ENCODE results near the gene SFMBT1. TPM values are rescaled to one million over a fixed set of nuclear protein-coding genes. Genes with fewer than 3 reads are reported as not detected.

The SFMBT1 gene
- total RNA-seq, 1 donor from 2014 or later, result 5.8 TPM

- H3K27me3 Mint-ChIP-seq (ENCODE audit: unreplicated experiment), result no peaks in the 10 kb centered on the region
- no peaks in the 10 kb centered on the region for H3K9me3 Mint-ChIP-seq (ENCODE audit: unreplicated experiment)
- H3K4me3 Mint-ChIP-seq (ENCODE audit: unreplicated experiment), result no peak overlapping the region
- H3K4me1 Mint-ChIP-seq (ENCODE audit: unreplicated experiment), result peaks cover 3% of the 10 kb centered on the region
- H3K36me3 Mint-ChIP-seq (ENCODE audit: low read depth, unreplicated experiment), result no peaks in the 10 kb centered on the region
- no peak overlapping the region for H3K27ac Mint-ChIP-seq (ENCODE audit: unreplicated experiment)
- TF ChIP-seq CTCF (IDR thresholded peaks at IDR 0.05; ENCODE audit: unreplicated experiment), result no peak
- no peak for DNase-seq (ENCODE audit: low spot score)
Observed at GRCh38 chr3:52998771-52999513, 46.9 kb downstream of the SFMBT1 start.

DNA sequence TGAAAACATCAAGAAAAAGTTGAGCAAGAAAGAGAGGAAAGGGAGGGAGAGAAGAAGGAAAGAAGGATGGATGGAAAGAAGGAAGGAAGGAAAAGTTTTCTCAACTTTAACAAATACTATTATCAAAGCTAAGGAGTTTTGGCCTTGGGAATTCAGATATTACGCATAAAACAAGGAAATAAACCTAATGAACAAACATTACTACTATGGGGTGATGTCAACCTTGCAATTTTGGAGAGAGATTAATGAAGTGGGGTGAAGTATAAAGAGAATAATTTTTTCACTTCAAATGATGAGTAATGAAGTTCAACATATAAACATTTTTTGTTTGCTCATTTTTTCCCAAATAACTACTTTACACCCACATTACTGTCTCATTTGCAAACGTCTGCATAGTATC, 55.2 kb downstream of the SFMBT1 start:
- no peaks in the 10 kb centered on the region for H3K27me3 Mint-ChIP-seq (ENCODE audit: unreplicated experiment)
- DNase-seq (ENCODE audit: low spot score), result no peak
- no peaks in the 10 kb centered on the region for H3K4me1 Mint-ChIP-seq (ENCODE audit: unreplicated experiment)
- H3K27ac Mint-ChIP-seq (ENCODE audit: unreplicated experiment), result no peak overlapping the region
- H3K4me3 Mint-ChIP-seq (ENCODE audit: unreplicated experiment), result no peak overlapping the region
- no peaks in the 10 kb centered on the region for H3K36me3 Mint-ChIP-seq (ENCODE audit: low read depth, unreplicated experiment)
- no peaks in the 10 kb centered on the region for H3K9me3 Mint-ChIP-seq (ENCODE audit: unreplicated experiment)
- TF ChIP-seq CTCF (IDR thresholded peaks at IDR 0.05; ENCODE audit: unreplicated experiment), result no peak

DNA sequence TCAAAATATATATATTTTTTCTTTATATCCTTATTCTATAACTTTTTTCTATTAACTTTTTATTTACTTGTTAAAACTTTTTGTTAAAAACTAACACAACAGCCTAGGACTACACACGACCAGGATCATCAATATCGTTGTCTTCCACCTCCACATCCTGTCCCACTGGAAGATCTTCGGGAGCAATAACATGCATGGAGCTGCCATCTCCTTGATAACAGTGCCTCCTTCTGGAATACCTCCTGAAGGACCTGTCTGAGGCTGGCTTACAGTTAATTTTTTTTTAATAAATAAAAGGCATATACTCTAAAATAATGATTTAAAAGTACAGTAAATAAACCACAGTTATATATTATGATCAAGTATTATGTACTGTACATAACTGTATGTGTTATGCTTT, 58.9 kb downstream of the SFMBT1 start:
- DNase-seq (ENCODE audit: low spot score), result peak; percentile 22
- Mint-ChIP-seq H3K27ac (ENCODE audit: unreplicated experiment) (no peak overlapping the region), H3K9me3 (ENCODE audit: unreplicated experiment) (no peaks in the 10 kb centered on the region)

DNA sequence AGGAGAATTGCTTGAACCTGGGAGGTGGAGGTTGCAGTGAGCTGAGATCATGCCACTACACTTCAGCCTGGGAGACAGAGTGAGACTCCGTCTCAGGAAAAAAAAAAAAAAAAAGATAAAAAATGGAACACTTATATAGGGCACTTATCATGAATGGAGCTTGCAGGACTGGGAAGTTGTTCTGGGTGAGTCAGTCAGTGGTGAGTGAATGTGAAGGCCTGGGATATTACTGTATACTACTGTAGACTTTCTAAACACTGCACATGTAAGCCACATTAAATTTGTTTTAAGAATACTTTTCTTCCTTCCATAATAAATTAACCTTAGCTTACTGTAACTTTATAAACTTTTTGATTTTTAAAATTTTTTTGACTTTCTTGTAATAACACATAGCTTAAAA, 59.8 kb downstream of the SFMBT1 start:
- H3K27ac Mint-ChIP-seq (ENCODE audit: unreplicated experiment), result no peak overlapping the region
- peaks cover 7% of the 10 kb centered on the region for H3K4me1 Mint-ChIP-seq (ENCODE audit: unreplicated experiment)
- no peaks in the 10 kb centered on the region for H3K9me3 Mint-ChIP-seq (ENCODE audit: unreplicated experiment)
- TF ChIP-seq CTCF (IDR thresholded peaks at IDR 0.05; ENCODE audit: unreplicated experiment), result no peak
- H3K4me3 Mint-ChIP-seq (ENCODE audit: unreplicated experiment), result no peak overlapping the region
- DNase-seq (ENCODE audit: low spot score), result no peak
- no peaks in the 10 kb centered on the region for H3K36me3 Mint-ChIP-seq (ENCODE audit: low read depth, unreplicated experiment)
- peaks cover 1% of the 10 kb centered on the region for H3K27me3 Mint-ChIP-seq (ENCODE audit: unreplicated experiment)

More for the DNA sequence above, 58.9 kb downstream of the SFMBT1 start:
- Mint-ChIP-seq H3K27me3 (ENCODE audit: unreplicated experiment) (peaks cover 1% of the 10 kb centered on the region), H3K36me3 (ENCODE audit: low read depth, unreplicated experiment) (no peaks in the 10 kb centered on the region), H3K4me3 (ENCODE audit: unreplicated experiment) (no peak overlapping the region), H3K4me1 (ENCODE audit: unreplicated experiment) (peaks cover 7% of the 10 kb centered on the region)
- no peak for TF ChIP-seq CTCF (IDR thresholded peaks at IDR 0.05; ENCODE audit: unreplicated experiment)

DNA sequence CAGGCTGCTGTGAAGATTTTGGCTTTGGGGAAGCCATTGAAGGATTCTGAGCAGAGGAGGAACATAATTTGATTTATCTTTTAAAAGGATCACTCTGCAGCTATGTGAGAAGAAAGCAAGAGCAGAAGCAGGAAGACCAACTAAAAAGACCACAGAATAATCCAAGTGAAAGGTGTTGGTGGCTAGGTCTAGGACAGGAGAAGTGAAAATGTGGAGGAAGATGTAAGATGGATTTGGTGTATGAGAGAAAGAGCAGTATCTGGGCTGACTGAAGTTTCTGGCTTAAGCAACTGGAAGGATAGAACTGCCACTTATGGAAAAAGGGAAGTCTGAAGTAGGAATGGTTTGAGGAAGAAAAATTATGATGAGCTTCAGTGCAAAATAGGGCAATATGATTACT, 62.0 kb downstream of the SFMBT1 start:
- no peak overlapping the region for H3K27ac Mint-ChIP-seq (ENCODE audit: unreplicated experiment)
- no peak for DNase-seq (ENCODE audit: low spot score)
- H3K4me1 Mint-ChIP-seq (ENCODE audit: unreplicated experiment), result peaks cover 7% of the 10 kb centered on the region
- no peak for TF ChIP-seq CTCF (IDR thresholded peaks at IDR 0.05; ENCODE audit: unreplicated experiment)
- H3K27me3 Mint-ChIP-seq (ENCODE audit: unreplicated experiment), result peaks cover 1% of the 10 kb centered on the region
- H3K4me3 Mint-ChIP-seq (ENCODE audit: unreplicated experiment), result no peak overlapping the region
- H3K9me3 Mint-ChIP-seq (ENCODE audit: unreplicated experiment), result no peaks in the 10 kb centered on the region
- no peaks in the 10 kb centered on the region for H3K36me3 Mint-ChIP-seq (ENCODE audit: low read depth, unreplicated experiment)

All from endothelial cell (in vitro differentiated cells).